Nephron (organoid): ENCODE results near the gene IFIT3.
"Not testable (repeated sequence)": the region's sequence is repeated elsewhere in the genome, so short reads cannot be mapped to it uniquely, and the experiment has no call there.

Source experiments
- H3K27ac Mint-ChIP-seq, 3 experiments: 2 replicates each; pipeline ENCODE4 v1.8.0; 2020; ENCODE audit warnings: mixed read lengths in 3 of 3, mild to moderate bottlenecking in 2 of 3, moderate library complexity in 1 of 3
- H3K27me3 Mint-ChIP-seq: 2 replicates; pipeline ENCODE4 v1.8.0; 2021; ENCODE audit warnings: low read depth, mild to moderate bottlenecking, moderate library complexity, mixed read lengths
- H3K36me3 Mint-ChIP-seq: 2 replicates; pipeline ENCODE4 v1.8.0; 2020; ENCODE audit warnings: low read depth, mixed read lengths
- H3K4me1 Mint-ChIP-seq: 2 replicates; pipeline ENCODE4 v1.8.0; 2020; ENCODE audit warnings: mixed read lengths
- H3K4me3 Mint-ChIP-seq, 3 experiments: 2 replicates each; pipeline ENCODE4 v1.8.0; 2020; ENCODE audit warnings: mild to moderate bottlenecking in 3 of 3, mixed read lengths in 3 of 3, moderate library complexity in 2 of 3
- H3K9me3 Mint-ChIP-seq: 2 replicates; pipeline ENCODE4 v1.8.0; 2020; ENCODE audit warnings: mixed read lengths
- CTCF ChIP-seq, 3 experiments: fragments of 200-600 bp; sonication (generic); IDR thresholded peaks; one replicate each; pipeline ENCODE4 v1.5.0; 2021; ENCODE audit warnings: antibody characterized with exemption in 3 of 3; ENCODE audit not compliant: unreplicated experiment in 3 of 3

Gene IFIT3

DNA sequence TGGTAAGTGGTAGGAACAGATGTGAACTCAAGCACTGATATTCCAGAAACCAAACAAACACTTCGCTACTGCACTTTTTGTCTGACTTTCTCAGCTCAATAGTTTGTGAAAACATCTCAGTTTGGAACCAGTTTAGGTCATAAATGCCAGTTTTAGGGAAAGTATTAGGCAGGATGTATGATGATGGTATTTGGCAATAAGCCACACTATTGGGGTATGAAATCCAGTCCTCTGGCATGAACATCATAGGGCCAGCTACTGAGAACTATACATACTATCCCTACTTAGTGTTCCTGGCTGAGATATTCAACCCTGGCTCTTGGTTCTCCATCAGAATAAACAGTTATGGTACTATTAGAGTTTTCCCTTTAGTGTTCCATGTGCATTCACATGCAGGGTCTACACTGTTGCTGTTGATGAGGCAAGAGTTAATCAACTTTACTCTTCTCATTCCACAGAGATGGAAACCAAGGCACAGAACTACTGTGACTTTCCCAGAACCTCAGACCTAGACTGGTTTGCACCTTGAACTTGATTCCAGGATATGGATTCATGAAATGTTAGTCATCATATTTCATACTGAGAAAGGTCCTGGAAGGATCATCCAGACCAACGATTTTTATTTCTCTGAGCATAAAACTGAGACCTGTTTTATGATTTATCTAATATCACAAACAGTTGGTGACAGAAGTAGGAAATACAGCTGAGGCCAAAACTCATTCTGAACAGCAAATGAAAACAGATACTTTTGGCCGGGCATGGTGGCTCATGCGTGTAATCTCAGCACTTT is 46.0 kb upstream of the IFIT3 start:
- no peaks in the 10 kb centered on the region for H3K36me3 Mint-ChIP-seq
- peak overlapping the region; percentile 61 to 67 (median 64) for H3K27ac Mint-ChIP-seq
- H3K27me3 Mint-ChIP-seq = no peaks in the 10 kb centered on the region
- no peak for TF ChIP-seq CTCF (IDR thresholded peaks at IDR 0.05; ENCODE audit: unreplicated experiment in 3 of 3)
- no peak overlapping the region for H3K4me3 Mint-ChIP-seq
- H3K4me1 Mint-ChIP-seq = peaks cover 54% of the 10 kb centered on the region
- no peaks in the 10 kb centered on the region for H3K9me3 Mint-ChIP-seq

DNA sequence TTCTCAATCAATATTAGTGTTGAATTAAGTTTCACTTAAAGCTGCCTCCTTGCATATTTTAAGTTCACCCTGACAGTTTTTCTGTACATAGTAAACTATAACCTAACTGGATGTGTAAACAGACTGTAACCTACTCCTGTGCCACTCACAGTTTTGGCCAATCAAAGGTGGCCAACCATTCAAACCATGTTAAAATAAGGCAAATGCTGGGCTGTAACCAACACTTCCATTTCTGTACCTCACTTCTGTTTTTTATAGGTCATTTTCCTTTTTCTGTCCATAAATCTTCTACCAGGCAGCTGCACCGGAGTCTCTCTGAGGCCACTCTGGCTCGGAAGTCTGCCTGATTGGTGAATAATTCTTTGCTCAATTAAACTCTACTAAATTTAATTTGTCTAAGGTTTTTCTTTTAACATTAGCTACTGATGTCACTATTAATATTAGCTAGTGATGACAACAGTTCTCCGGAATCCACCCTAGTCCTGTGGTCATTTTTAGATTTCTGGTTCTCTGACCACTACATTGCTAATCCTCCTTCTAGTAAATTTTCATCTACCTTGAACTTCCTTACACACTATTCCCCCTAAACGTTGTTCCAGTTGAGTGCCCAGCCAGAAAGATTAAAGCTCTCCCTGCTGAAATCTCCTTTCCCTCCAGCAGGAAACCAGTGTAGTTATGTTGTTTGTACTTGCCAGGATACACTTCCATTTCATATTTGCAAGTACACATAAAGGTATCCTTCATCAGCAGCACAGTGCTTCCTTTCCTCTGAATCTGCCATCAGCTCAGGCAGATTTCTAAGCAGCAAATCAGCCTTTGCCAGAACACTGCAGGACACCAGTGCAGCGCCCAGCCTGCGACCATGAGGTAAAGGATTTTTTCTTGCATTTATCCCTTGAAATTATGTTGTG is 44.5 kb upstream of the IFIT3 start:
- Mint-ChIP-seq H3K9me3 (no peaks in the 10 kb centered on the region), H3K27ac (peak overlapping the region; percentile 92 to 94 (median 94))
- peak in 1 of 3 experiments; percentile 7 for TF ChIP-seq CTCF (IDR thresholded peaks at IDR 0.05; ENCODE audit: unreplicated experiment in 3 of 3)

GRCh38 chr10:89283936-89284475 is 43.8 kb upstream of the IFIT3 start:
- Mint-ChIP-seq H3K36me3 (no peaks in the 10 kb centered on the region), H3K4me1 (peaks cover 36% of the 10 kb centered on the region), H3K4me3 (peak overlapping the region; percentile 5 to 22 (median 15)), H3K27ac (peak overlapping the region; percentile 92 to 94 (median 94)), H3K9me3 (no peaks in the 10 kb centered on the region), H3K27me3 (no peaks in the 10 kb centered on the region)
- TF ChIP-seq CTCF (IDR thresholded peaks at IDR 0.05; ENCODE audit: unreplicated experiment in 3 of 3) = no peak

More for the DNA sequence above, 44.5 kb upstream of the IFIT3 start:
- Mint-ChIP-seq H3K36me3 (no peaks in the 10 kb centered on the region), H3K27me3 (no peaks in the 10 kb centered on the region), H3K4me3 (peak overlapping the region; percentile 9 to 22 (median 15)), H3K4me1 (peaks cover 39% of the 10 kb centered on the region)

DNA sequence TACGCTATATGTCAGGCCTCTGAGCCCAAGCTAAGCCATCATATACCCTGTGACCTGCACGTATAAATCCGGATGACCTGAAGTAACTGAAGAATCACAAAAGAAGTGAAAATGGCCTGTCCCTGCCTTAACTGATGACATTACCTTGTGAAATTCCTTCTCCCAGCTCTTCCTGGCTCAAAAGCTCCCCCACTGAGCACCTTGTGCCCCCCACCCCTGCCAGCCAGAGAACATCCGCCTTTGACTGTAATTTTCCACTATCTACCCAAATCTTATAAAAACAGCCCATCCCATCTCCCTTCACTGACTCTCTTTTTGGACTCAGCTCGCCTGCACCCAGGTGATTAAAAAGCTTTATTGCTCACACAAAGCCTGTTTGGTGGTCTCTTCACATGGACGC is 43.1 kb upstream of the IFIT3 start:
- peaks cover 31% of the 10 kb centered on the region for H3K4me1 Mint-ChIP-seq
- not testable (repeated sequence) for H3K36me3 Mint-ChIP-seq, H3K9me3 Mint-ChIP-seq, H3K27me3 Mint-ChIP-seq
- H3K27ac Mint-ChIP-seq = peak overlapping the region; percentile 43 to 94 (median 94)
- H3K4me3 Mint-ChIP-seq = peak overlapping the region in 2 of 3 experiments; percentile 2 to 22

- not testable (repeated sequence) for H3K27me3 Mint-ChIP-seq, H3K9me3 Mint-ChIP-seq, H3K36me3 Mint-ChIP-seq
- Mint-ChIP-seq H3K27ac (peak overlapping the region; percentile 43 to 94 (median 94)), H3K4me3 (peak overlapping the region in 2 of 3 experiments; percentile 2 to 22), H3K4me1 (peaks cover 29% of the 10 kb centered on the region)
Measured at GRCh38 chr10:89285303-89285702, 42.5 kb upstream of the IFIT3 start.

DNA sequence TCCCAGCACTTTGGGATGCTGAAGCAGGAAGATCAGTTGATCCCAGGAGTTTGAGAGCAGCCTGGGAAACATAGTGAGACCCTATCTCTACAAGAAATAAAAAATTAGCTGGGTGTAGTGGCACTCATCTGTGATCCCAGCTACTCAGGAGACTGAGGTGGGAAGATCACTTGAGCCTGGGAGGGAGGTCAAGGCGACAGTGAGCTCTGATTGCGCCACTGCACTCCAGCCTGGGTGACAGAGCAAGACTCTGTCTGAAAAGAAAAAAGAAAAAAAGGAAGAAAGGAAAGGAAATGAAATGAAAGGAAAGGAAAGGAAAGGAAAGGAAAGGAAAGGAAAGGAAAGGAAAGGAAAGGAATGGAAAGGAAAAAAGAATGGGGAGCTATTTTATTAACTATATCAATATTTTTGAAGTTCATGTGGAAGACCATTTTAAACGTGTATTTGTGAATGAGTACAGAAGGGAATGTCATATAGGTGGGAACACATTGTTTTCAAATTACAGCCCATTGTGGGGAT is 33.0 kb upstream of the IFIT3 start:
- TF ChIP-seq CTCF (IDR thresholded peaks at IDR 0.05; ENCODE audit: unreplicated experiment in 3 of 3) = no peak
- no peak overlapping the region for H3K4me3 Mint-ChIP-seq

More for the DNA sequence above, 33.0 kb upstream of the IFIT3 start:
- Mint-ChIP-seq H3K27ac (no peak overlapping the region), H3K36me3 (peaks cover 8% of the 10 kb centered on the region), H3K9me3 (peaks cover 9% of the 10 kb centered on the region), H3K27me3 (no peaks in the 10 kb centered on the region), H3K4me1 (peaks cover 5% of the 10 kb centered on the region)
